Measurements from ENCODE around the gene CSAG3.
"Not testable (repeated sequence)": the region's sequence is repeated elsewhere in the genome, so short reads cannot be mapped to it uniquely, and the experiment has no call there.

- not testable (repeated sequence) for TF ChIP-seq POLR2A (IDR thresholded peaks at IDR 0.05)
- TF ChIP-seq, protein P1, sequence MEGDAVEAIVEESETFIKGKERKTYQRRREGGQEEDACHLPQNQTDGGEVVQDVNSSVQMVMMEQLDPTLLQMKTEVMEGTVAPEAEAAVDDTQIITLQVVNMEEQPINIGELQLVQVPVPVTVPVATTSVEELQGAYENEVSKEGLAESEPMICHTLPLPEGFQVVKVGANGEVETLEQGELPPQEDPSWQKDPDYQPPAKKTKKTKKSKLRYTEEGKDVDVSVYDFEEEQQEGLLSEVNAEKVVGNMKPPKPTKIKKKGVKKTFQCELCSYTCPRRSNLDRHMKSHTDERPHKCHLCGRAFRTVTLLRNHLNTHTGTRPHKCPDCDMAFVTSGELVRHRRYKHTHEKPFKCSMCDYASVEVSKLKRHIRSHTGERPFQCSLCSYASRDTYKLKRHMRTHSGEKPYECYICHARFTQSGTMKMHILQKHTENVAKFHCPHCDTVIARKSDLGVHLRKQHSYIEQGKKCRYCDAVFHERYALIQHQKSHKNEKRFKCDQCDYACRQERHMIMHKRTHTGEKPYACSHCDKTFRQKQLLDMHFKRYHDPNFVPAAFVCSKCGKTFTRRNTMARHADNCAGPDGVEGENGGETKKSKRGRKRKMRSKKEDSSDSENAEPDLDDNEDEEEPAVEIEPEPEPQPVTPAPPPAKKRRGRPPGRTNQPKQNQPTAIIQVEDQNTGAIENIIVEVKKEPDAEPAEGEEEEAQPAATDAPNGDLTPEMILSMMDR (IDR thresholded peaks at IDR 0.05), result not testable (repeated sequence)
These were observed 45.8 kb upstream of the CSAG3 start for GRCh38 chrX:152713195-152713594.

Data from lower leg skin (tissue), 3 donors.